Stimulated activated naive CD8-positive, alpha-beta T cell treated with anti-CD3 and anti-CD28 coated beads, Interleukin-15, Interleukin-2, amounts not matched to agents 100 U/mL and 50 U/mL, for 24 hours (primary cell): ENCODE data around the gene NTM.

ENCODE experiments used
- ATAC-seq: fragments of 150-1000 bp; cut with Tn5 transposase; one replicate; pipeline ENCODE4 v1.10.0; 2021
- DNase-seq: peaks from one replicate; pipeline ENCODE4 v3.0.0; 2021

Gene NTM

DNA sequence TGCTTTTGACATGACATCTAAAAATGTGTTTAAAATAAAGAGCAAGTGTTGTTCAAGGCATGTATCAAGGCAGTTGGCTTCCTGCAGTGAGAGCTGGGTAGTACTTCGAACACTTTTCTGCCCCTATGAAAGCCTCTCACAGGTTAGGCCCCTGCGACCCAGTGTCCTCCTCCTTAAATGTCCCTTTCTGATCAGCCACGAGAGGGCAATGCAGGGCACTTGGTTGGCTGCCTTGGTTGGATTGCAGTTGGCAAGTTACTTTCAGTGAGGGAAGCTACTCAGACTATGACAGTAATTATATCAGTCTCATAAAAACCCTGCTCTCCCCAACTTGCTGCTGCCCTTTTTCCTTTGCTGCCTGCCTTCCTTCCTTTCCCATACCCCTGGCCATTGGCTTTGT, 743.8 kb downstream of the NTM start:
- DNase-seq (no peak), ATAC-seq (no peak)

DNA sequence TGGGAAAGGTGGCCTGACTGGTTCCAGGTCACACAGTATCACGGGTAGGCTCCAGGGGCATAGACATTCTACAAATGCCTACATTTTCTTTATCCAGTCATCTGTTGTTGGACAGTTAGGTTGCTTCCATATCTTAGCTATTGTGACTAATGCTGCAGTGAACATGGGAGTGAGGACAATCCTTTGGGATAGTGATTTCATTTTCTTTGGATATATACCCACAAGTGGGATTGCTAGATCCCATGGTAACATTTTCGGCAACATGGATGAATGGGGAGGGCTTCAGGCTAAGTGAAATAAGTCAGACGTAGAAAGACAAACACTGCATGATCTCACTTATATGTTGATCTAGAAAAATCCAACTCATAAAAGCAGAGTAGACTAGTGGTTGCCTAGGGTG, 744.3 kb downstream of the NTM start:
- no peak for DNase-seq

GRCh38 chr11:132115454-132115853, 745.0 kb downstream of the NTM start:
- ATAC-seq = no peak
- DNase-seq = no peak

More for the DNA sequence above, 744.3 kb downstream of the NTM start:
- ATAC-seq = no peak

GRCh38 chr11:132116516-132116915, 746.1 kb downstream of the NTM start:
- no peak for DNase-seq
- ATAC-seq = no peak

DNA sequence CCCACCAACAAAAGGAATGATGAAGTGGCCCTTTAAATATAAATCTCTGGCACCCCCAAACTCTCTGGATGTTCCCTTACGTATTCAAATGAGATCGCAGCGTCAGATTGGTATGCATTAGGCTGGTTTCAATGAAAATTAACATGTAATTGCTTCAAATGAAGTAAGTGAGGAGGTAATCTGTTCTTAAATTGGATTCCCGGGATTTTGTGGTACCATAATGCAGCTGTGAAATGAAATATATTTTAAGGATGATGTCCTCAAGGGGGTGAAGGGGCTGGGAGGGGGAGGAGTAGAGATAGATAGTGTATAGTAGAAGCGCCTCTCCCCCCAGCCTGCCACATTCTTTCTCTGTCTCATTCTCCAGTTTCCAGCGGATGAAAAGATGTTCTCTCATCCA, 748.2 kb downstream of the NTM start:
- ATAC-seq (no peak), DNase-seq (no peak)

DNA sequence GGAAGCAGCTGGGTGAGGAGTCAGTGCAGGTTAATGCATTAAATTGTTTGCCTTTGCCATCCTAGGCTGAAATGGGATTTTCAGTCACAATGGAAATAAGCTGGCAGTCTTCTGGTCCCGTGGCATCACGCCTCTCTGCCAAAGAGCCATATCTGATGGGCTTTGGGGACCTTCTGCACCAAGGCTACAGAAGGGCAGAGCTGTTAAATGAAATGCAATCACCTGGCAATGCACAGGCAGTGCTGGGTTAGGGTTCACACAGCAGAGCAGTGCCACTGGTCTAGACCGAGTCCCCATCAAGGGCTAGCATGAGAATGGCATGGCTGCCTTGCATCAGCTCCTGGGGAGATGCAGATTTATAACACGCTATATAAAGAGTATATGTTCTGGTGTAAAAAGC, 749.2 kb downstream of the NTM start:
- no peak for DNase-seq
- ATAC-seq = no peak

- ATAC-seq (no peak), DNase-seq (no peak)
Observed at GRCh38 chr11:132122735-132123134, 752.3 kb downstream of the NTM start.

- no peak for DNase-seq
- ATAC-seq = no peak
Observed at GRCh38 chr11:132123449-132123848, 753.0 kb downstream of the NTM start.

GRCh38 chr11:132123854-132124835, 753.7 kb downstream of the NTM start:
- ATAC-seq (no peak), DNase-seq (no peak)

- DNase-seq = peak; percentile 4
Observed at GRCh38 chr11:132125988-132126871, 755.8 kb downstream of the NTM start.

DNA sequence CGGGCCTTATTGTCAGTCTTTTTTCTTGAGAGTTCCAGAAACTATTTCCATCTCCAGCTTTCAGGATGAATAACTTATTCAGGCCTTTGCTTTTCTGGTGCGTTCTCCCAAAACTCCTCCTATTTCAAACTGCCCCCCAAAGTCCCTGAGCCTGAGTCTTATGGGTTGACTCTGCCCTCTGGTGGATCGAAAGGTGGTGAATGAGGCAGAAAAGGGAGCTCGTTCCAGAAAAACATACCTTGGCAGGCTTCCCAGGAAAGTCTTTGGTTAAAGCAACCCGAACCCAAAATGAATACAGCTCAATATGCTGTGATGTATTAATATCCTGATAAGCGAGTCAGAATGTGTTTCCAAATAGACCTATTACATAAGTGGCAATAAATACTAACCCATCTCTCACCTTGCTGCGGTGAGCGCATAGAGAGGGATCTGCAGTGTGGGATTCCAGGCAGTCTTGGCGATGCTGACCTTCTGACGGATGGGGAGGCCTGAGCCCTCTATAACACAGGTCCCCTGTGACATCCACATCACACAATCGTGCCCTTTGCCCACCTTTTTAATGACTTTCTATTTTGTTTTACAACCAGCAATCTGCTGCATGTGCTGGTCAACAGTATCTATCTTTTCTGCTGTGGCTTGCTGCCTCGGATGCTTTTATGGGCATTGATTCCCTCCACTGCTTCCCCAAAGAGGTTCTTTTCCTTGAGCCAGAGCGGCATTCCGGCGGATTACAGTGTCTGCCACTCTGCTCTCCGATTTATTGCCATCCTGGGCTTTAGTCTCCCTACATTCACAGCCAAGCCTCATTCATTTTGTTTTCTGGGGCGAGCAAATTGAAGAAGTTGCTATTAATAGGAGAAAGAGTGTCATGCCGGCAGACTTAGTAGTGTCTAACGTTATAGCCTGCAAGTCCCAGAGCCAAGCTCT, 756.8 kb downstream of the NTM start:
- no peak for ATAC-seq
- no peak for DNase-seq

More at GRCh38 chr11:132125988-132126871, 755.8 kb downstream of the NTM start:
- ATAC-seq = no peak

DNA sequence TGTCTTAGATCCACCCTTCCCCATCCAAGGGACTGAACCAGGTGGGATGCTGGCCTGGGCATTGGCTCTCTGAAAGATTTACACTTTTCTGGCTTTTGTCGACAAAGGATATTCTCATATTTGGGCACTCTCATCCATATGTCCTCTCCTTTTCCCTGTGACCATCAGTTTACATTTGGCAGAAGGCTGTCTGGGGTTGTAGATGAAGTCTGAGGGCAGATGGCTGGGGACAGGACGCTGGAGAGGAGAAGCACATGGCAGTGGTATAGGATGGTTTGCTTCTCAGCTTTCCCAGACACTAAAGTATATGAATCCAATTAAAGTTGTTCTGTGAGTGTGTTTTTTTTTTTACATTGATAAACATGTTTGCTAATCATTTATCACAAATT, 757.5 kb downstream of the NTM start:
- DNase-seq (no peak), ATAC-seq (no peak)

DNA sequence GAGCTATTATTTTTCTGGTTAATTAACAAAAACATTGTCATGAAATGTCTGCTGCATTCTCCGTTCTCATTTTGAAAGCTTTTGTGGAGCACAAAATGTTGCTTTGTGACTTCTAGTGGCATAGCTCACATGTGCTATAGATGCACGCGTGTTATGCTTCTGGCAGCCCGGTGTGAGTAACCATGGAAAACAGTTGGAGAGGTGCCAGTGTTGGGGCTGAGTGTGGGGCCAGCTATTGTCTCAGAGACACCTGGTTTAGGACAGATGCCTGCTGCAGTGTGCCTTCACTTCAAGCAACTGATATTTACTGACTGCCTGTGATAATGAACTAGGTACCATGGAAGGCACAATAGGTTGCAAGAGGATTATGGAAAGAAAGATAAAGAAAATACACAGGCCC, 760.6 kb downstream of the NTM start:
- no peak for DNase-seq
- ATAC-seq = no peak

DNA sequence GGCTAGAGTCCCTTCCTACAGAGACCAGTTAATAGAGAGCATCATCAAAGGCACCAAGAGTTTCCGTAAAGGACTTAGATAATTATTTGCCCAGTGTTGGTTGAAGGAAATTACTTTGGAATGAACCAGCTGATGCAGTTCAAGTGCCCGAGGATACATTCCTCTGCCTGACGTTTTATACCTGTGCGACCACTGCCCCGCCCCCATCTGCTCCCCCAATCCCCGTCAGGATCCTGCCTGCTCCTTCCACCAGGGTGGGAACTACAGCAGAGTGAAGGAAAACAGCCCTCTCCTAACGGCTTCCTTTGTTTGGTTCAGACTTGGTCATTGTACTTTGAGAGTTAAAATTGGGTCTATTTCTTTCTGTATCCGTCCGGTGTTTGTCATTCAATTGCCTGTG, 761.5 kb downstream of the NTM start:
- DNase-seq = no peak

DNA sequence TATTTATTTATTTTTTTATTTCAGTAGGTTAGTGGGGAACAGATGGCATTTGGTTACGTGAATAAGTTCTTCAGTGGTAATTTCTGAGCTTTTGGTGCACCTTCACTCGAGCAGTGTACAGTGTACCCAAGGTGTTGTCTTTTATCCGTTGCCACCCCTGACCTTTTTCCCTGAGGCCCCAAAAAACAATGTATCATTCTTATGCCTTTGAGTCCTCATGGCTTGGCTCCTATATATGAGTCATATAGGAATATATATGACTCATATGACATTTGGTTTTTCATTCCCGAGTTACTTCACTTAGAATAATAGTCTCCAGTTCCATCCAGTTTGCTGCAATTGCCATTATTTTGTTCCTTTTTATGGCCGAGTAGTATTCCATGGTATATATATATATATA, 763.9 kb downstream of the NTM start:
- DNase-seq (no peak), ATAC-seq (no peak)

More for the DNA sequence above, 761.5 kb downstream of the NTM start:
- no peak for ATAC-seq

GRCh38 chr11:132137289-132137980, 767.0 kb downstream of the NTM start:
- ATAC-seq (no peak), DNase-seq (no peak)

GRCh38 chr11:132137981-132138313, 767.5 kb downstream of the NTM start:
- ATAC-seq (no peak), DNase-seq (no peak)

DNA sequence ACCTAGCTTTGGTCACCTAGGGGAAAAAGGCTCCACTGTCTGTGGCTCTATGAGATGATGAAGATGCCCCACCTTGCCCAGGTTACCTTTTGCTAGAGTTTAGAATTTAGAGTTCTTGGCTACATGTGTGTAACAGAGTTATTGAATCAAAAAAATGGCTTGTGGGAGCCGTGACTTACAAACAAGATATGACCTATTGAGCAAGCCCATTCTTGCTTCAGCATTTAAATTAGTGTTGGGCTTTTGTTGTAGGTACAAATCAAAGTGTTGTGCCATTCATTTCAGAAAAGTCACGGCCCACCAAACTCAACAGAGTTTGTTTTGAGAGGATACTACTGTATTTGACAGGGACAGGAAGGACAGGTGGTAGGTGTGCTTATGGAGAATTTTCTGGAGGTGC, 768.8 kb downstream of the NTM start:
- DNase-seq = no peak
- no peak for ATAC-seq

DNA sequence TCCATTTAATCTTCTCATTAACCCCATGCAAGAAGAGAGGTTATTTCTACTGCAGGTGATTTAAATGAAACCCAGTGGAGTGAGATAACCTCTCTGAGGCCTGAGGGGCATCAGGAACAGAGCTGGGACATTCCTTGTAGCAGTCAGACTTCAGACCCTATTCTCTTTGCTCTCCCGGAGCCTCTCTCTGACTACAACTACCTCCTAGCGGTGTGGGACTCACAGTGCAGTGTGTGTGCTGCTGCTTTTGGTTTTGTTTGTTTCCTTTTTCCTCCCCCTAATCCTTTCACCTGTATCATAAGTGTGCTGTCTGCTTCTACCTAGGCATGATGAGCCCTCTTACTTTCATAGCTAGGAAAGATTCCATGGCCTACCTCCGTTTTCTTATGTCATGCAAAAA, 769.6 kb downstream of the NTM start:
- ATAC-seq (no peak), DNase-seq (no peak)

GRCh38 chr11:132142121-132142520, 771.7 kb downstream of the NTM start:
- ATAC-seq (no peak), DNase-seq (no peak)

- no peak for ATAC-seq
- no peak for DNase-seq
Observed at GRCh38 chr11:132142554-132142953, 772.1 kb downstream of the NTM start.
